ENCODE data around the gene MKRN2OS. TPM values are rescaled to one million over a fixed set of nuclear protein-coding genes. Genes with fewer than 3 reads are reported as not detected.
A peak's percentile ranks its signal among the peaks of the same experiment; 100 is the strongest.

The MKRN2OS gene
- total RNA-seq, 1 experiment from 2014 or later = 0.47 TPM

GRCh38 chr3:12585181-12585580, 39.9 kb upstream of the MKRN2OS start:
- peaks cover 97% of the 10 kb centered on the region for H3K36me3 Mint-ChIP-seq (ENCODE audit: insufficient read depth, unreplicated experiment)
- H3K27me3 Mint-ChIP-seq (ENCODE audit: insufficient read depth, unreplicated experiment) = no peaks in the 10 kb centered on the region
- no peak for DNase-seq (ENCODE audit: unreplicated experiment)
- H3K4me1 Mint-ChIP-seq (ENCODE audit: insufficient read depth, unreplicated experiment) = no peaks in the 10 kb centered on the region
- no peak for TF ChIP-seq CTCF (IDR thresholded peaks at IDR 0.05; ENCODE audit: unreplicated experiment)
- ChIA-PET POLR2A (interaction anchor here (0.7 to 3.3 kb wide), 4 partner anchors 40 to 655 kb away, joined by 3 to 12 read pairs (median 4); partner anchors contain the start of gene MKRN2OS), CTCF (no interaction called here)
- BruUV-seq (replicated peaks) = no TSS peak
- intact Hi-C loops (cut with micrococcal nuclease) = no loop called here
- H3K27ac Mint-ChIP-seq (ENCODE audit: low read depth, unreplicated experiment) = peak overlapping the region; percentile 59
- H3K9me3 Mint-ChIP-seq (ENCODE audit: unreplicated experiment) = no peaks in the 10 kb centered on the region
- no peak overlapping the region for H3K4me3 Mint-ChIP-seq (ENCODE audit: unreplicated experiment)

GRCh38 chr3:12584083-12584482, 38.8 kb upstream of the MKRN2OS start:
- Mint-ChIP-seq H3K36me3 (ENCODE audit: insufficient read depth, unreplicated experiment) (peaks cover 97% of the 10 kb centered on the region), H3K9me3 (ENCODE audit: unreplicated experiment) (no peaks in the 10 kb centered on the region), H3K4me3 (ENCODE audit: unreplicated experiment) (no peak overlapping the region), H3K4me1 (ENCODE audit: insufficient read depth, unreplicated experiment) (no peaks in the 10 kb centered on the region), H3K27me3 (ENCODE audit: insufficient read depth, unreplicated experiment) (no peaks in the 10 kb centered on the region), H3K27ac (ENCODE audit: low read depth, unreplicated experiment) (peak overlapping the region; percentile 59)
- CTCF ChIA-PET = no interaction called here
- intact Hi-C loops (cut with micrococcal nuclease) = no loop called here
- no peak for TF ChIP-seq CTCF (IDR thresholded peaks at IDR 0.05; ENCODE audit: unreplicated experiment)
- BruUV-seq (replicated peaks) = TSS peak; percentile 31
- no peak for DNase-seq (ENCODE audit: unreplicated experiment)
- POLR2A ChIA-PET = interaction anchor here (0.6 to 3.3 kb wide), 3 partner anchors 26 to 78 kb away, joined by 3 to 12 read pairs (median 3); no protein-coding TSS in a partner anchor

GRCh38 chr3:12583280-12583679, 38.0 kb upstream of the MKRN2OS start:
- intact Hi-C loops (cut with micrococcal nuclease) = no loop called here
- Mint-ChIP-seq H3K4me3 (ENCODE audit: unreplicated experiment) (no peak overlapping the region), H3K9me3 (ENCODE audit: unreplicated experiment) (no peaks in the 10 kb centered on the region), H3K36me3 (ENCODE audit: insufficient read depth, unreplicated experiment) (peaks cover 98% of the 10 kb centered on the region), H3K27me3 (ENCODE audit: insufficient read depth, unreplicated experiment) (no peaks in the 10 kb centered on the region), H3K4me1 (ENCODE audit: insufficient read depth, unreplicated experiment) (no peaks in the 10 kb centered on the region), H3K27ac (ENCODE audit: low read depth, unreplicated experiment) (no peak overlapping the region)
- DNase-seq (ENCODE audit: unreplicated experiment) = no peak
- TSS peak; percentile 17 for BruUV-seq (replicated peaks)
- TF ChIP-seq CTCF (IDR thresholded peaks at IDR 0.05; ENCODE audit: unreplicated experiment) = no peak
- ChIA-PET POLR2A (interaction anchor here (3.3 kb wide), 1 partner anchor 79 kb away, joined by 12 read pairs; no protein-coding TSS in a partner anchor), CTCF (interaction anchor here (0.6 to 0.9 kb wide), 2 partner anchors 10 to 977 kb away, joined by 3 read pairs; no protein-coding TSS in a partner anchor)

- TF ChIP-seq CTCF (IDR thresholded peaks at IDR 0.05; ENCODE audit: unreplicated experiment) = no peak
- POLR2A ChIA-PET = interaction anchor here (3.3 kb wide), 1 partner anchor 80 kb away, joined by 12 read pairs; no protein-coding TSS in a partner anchor
- Mint-ChIP-seq H3K9me3 (ENCODE audit: unreplicated experiment) (no peaks in the 10 kb centered on the region), H3K4me3 (ENCODE audit: unreplicated experiment) (no peak overlapping the region), H3K27me3 (ENCODE audit: insufficient read depth, unreplicated experiment) (no peaks in the 10 kb centered on the region), H3K36me3 (ENCODE audit: insufficient read depth, unreplicated experiment) (peaks cover 95% of the 10 kb centered on the region), H3K27ac (ENCODE audit: low read depth, unreplicated experiment) (no peak overlapping the region), H3K4me1 (ENCODE audit: insufficient read depth, unreplicated experiment) (no peaks in the 10 kb centered on the region)
- no TSS peak for BruUV-seq (replicated peaks)
- CTCF ChIA-PET = interaction anchor here (0.9 kb wide), 1 partner anchor 9 kb away, joined by 3 read pairs; no protein-coding TSS in a partner anchor
- intact Hi-C loops (cut with micrococcal nuclease) = no loop called here
- no peak for DNase-seq (ENCODE audit: unreplicated experiment)
Measured at GRCh38 chr3:12582730-12583129, 37.4 kb upstream of the MKRN2OS start.
